AG04449 (cell line): ENCODE results near the gene JMJD1C.

Source experiments
- CTCF ChIA-PET: fragments of 350-600 bp; formaldehyde crosslinking; extraction: SDS; loops from one replicate; lab custom pipeline; 2021; ENCODE audit warnings: antibody characterized with exemption; lab: Yijun Ruan, JAX
- POLR2A ChIA-PET: fragments of 400-600, 350-600 bp; formaldehyde crosslinking; extraction: SDS; loops from one replicate; lab custom pipeline; 2020; ENCODE audit warnings: antibody characterized with exemption, inconsistent platforms; lab: Yijun Ruan, JAX
- DNase-seq: peaks from one replicate; pipeline ENCODE4 v3.0.0-alpha.2; 2010; ENCODE audit warnings: low read depth, low spot score
- H3K4me3 ChIP-seq: 2 replicates; pipeline ENCODE4 v1.5.1; 2011; ENCODE audit warnings: low read depth, mild to moderate bottlenecking, control low read depth, low read length
- CTCF ChIP-seq: IDR thresholded peaks from one replicate; pipeline ENCODE4 v1.5.1; 2011; ENCODE audit warnings: mild to moderate bottlenecking, moderate library complexity, low read length, control low read depth, inconsistent platforms; ENCODE audit not compliant: insufficient read depth; ENCODE audit errors: missing control alignments

Gene JMJD1C

GRCh38 chr10:63483983-63484382 is 18.2 kb upstream of the JMJD1C start:
- ChIA-PET CTCF (no interaction called here), POLR2A (no interaction called here)
- DNase-seq = no peak
- H3K4me3 ChIP-seq = no peak overlapping the region
- no peak for TF ChIP-seq CTCF

GRCh38 chr10:63481815-63482421 is 16.1 kb upstream of the JMJD1C start:
- H3K4me3 ChIP-seq = no peak overlapping the region
- TF ChIP-seq CTCF = no peak
- DNase-seq = no peak
- POLR2A ChIA-PET = no interaction called here
- CTCF ChIA-PET = no interaction called here

GRCh38 chr10:63480237-63480636 is 14.5 kb upstream of the JMJD1C start:
- no peak overlapping the region for H3K4me3 ChIP-seq
- CTCF ChIA-PET = no interaction called here
- no peak for TF ChIP-seq CTCF
- POLR2A ChIA-PET = no interaction called here
- no peak for DNase-seq

GRCh38 chr10:63478564-63478963 is 12.8 kb upstream of the JMJD1C start:
- ChIA-PET POLR2A (no interaction called here), CTCF (interaction anchor here (0.9 kb wide), 1 partner anchor 69 kb away, joined by 3 read pairs; no protein-coding TSS in a partner anchor)
- H3K4me3 ChIP-seq = no peak overlapping the region
- DNase-seq = no peak
- no peak for TF ChIP-seq CTCF

GRCh38 chr10:63477927-63478326 is 12.2 kb upstream of the JMJD1C start:
- ChIA-PET POLR2A (no interaction called here), CTCF (interaction anchor here (0.9 to 1.0 kb wide), 2 partner anchors 12 to 69 kb away, joined by 3 read pairs; no protein-coding TSS in a partner anchor)
- no peak for DNase-seq
- no peak overlapping the region for H3K4me3 ChIP-seq
- no peak for TF ChIP-seq CTCF

- CTCF ChIA-PET = no interaction called here
- POLR2A ChIA-PET = no interaction called here
- no peak overlapping the region for H3K4me3 ChIP-seq
- TF ChIP-seq CTCF = no peak
- DNase-seq = no peak
Measured at GRCh38 chr10:63474488-63474887, 8.7 kb upstream of the JMJD1C start.
